ENCODE data around the gene SUCLG2. TPM values are rescaled to one million over a fixed set of nuclear protein-coding genes. Genes with fewer than 3 reads are reported as not detected.

The SUCLG2 gene
- polyA plus RNA-seq, 1 donor (not counting 4 experiments of a cell fraction or from before 2014, with no cell fraction given): 26.7 TPM

GRCh38 chr3:67619991-67620390 is 34.4 kb downstream of the SUCLG2 start:
- Histone ChIP-seq H3K4me2 (ENCODE audit: control insufficient read depth, extremely low read depth, insufficient read depth, low read depth, low read length) (no peak overlapping the region), H3K9me1 (ENCODE audit: control insufficient read depth, extremely low read depth, insufficient read depth, low read length) (no peaks in the 10 kb centered on the region), H3K79me2 (ENCODE audit: control insufficient read depth, insufficient read depth, low read length) (peaks cover 2% of the 10 kb centered on the region), H3K27me3 (ENCODE audit: control insufficient read depth, extremely low read depth, insufficient read depth, low read length) (no peaks in the 10 kb centered on the region), H3K36me3 (ENCODE audit: control insufficient read depth in 2 of 2, extremely low read depth in 1 of 2, insufficient read depth in 2 of 2, low read length in 2 of 2) (peaks cover 0 to 6% of the 10 kb centered on the region in 2 experiments), H2AFZ (ENCODE audit: control insufficient read depth, low read length) (no peak overlapping the region), H3K9ac (ENCODE audit: control insufficient read depth, extremely low read depth, insufficient read depth, low read length) (no peak overlapping the region), H3K4me3 (ENCODE audit: control insufficient read depth in 2 of 3, extremely low read depth in 1 of 3, insufficient read depth in 2 of 3, low read depth in 1 of 3, low read length in 3 of 3) (no peak overlapping the region), H3K27ac (ENCODE audit: control insufficient read depth, insufficient read depth, low read length) (no peak overlapping the region), H3K4me1 (ENCODE audit: control insufficient read depth, extremely low read depth, insufficient read depth, low read length) (no peaks in the 10 kb centered on the region), H4K20me1 (ENCODE audit: control insufficient read depth, extremely low read depth, insufficient read depth, low read length) (no peaks in the 10 kb centered on the region), H3K9me3 (ENCODE audit: control insufficient read depth, low read depth, low read length) (no peaks in the 10 kb centered on the region)
- FAIRE-seq: no peak
- no peak for TF ChIP-seq EZH2 (IDR thresholded peaks at IDR 0.05; ENCODE audit: low read length)
- TF ChIP-seq, protein P1, sequence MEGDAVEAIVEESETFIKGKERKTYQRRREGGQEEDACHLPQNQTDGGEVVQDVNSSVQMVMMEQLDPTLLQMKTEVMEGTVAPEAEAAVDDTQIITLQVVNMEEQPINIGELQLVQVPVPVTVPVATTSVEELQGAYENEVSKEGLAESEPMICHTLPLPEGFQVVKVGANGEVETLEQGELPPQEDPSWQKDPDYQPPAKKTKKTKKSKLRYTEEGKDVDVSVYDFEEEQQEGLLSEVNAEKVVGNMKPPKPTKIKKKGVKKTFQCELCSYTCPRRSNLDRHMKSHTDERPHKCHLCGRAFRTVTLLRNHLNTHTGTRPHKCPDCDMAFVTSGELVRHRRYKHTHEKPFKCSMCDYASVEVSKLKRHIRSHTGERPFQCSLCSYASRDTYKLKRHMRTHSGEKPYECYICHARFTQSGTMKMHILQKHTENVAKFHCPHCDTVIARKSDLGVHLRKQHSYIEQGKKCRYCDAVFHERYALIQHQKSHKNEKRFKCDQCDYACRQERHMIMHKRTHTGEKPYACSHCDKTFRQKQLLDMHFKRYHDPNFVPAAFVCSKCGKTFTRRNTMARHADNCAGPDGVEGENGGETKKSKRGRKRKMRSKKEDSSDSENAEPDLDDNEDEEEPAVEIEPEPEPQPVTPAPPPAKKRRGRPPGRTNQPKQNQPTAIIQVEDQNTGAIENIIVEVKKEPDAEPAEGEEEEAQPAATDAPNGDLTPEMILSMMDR (optimal IDR thresholded peaks at IDR 0.05 in 1 of 3, IDR thresholded peaks at IDR 0.05 in 1 of 3, conservative IDR thresholded peaks at IDR 0.05 in 1 of 3; ENCODE audit: extremely low read depth in 1 of 3, insufficient read depth in 2 of 3, low read length in 3 of 3): no peak
- dilution Hi-C loops (cut with MboI; ENCODE audit: extremely low pct_ligation_motif_present, low sequenced_read_pairs): no loop called here
- no peak for DNase-seq (ENCODE audit: low read depth, low spot score)

DNA sequence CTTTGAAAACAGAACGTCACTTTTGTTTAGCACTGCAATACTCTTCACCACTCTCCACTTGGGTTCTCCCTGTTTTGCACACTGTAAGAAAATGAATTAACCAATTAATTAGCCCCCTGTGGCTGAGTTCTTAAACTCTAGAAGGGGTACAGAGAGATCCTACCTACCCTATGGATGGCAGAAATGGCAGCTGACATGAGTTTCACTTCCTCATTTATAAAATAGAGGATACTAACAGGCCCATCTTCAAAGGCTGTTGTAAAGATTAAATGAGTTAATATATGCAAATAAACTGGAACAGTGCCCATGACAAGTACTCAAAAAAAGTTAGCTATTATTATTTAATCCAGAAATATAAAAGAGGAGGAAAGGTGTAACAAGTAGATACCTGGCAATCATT is 36.9 kb downstream of the SUCLG2 start:
- H2AFZ ChIP-seq (ENCODE audit: control insufficient read depth, low read length): no peak overlapping the region
- no peaks in the 10 kb centered on the region for H4K20me1 ChIP-seq (ENCODE audit: control insufficient read depth, extremely low read depth, insufficient read depth, low read length)
- dilution Hi-C loops (cut with MboI; ENCODE audit: extremely low pct_ligation_motif_present, low sequenced_read_pairs): no loop called here
- H3K36me3 ChIP-seq (ENCODE audit: control insufficient read depth in 2 of 2, extremely low read depth in 1 of 2, insufficient read depth in 2 of 2, low read length in 2 of 2): peaks cover 0 to 6% of the 10 kb centered on the region in 2 experiments
- no peak overlapping the region for H3K9ac ChIP-seq (ENCODE audit: control insufficient read depth, extremely low read depth, insufficient read depth, low read length)
- H3K9me3 ChIP-seq (ENCODE audit: control insufficient read depth, low read depth, low read length): no peaks in the 10 kb centered on the region
- no peak overlapping the region for H3K27ac ChIP-seq (ENCODE audit: control insufficient read depth, insufficient read depth, low read length)
- no peak overlapping the region for H3K4me2 ChIP-seq (ENCODE audit: control insufficient read depth, extremely low read depth, insufficient read depth, low read depth, low read length)
- no peaks in the 10 kb centered on the region for H3K9me1 ChIP-seq (ENCODE audit: control insufficient read depth, extremely low read depth, insufficient read depth, low read length)
- no peaks in the 10 kb centered on the region for H3K27me3 ChIP-seq (ENCODE audit: control insufficient read depth, extremely low read depth, insufficient read depth, low read length)
- TF ChIP-seq, protein P1 (optimal IDR thresholded peaks at IDR 0.05 in 1 of 3, IDR thresholded peaks at IDR 0.05 in 1 of 3, conservative IDR thresholded peaks at IDR 0.05 in 1 of 3; ENCODE audit: extremely low read depth in 1 of 3, insufficient read depth in 2 of 3, low read length in 3 of 3): no peak
- H3K79me2 ChIP-seq (ENCODE audit: control insufficient read depth, insufficient read depth, low read length): peaks cover 3% of the 10 kb centered on the region
- no peak overlapping the region for H3K4me3 ChIP-seq (ENCODE audit: control insufficient read depth in 2 of 3, extremely low read depth in 1 of 3, insufficient read depth in 2 of 3, low read depth in 1 of 3, low read length in 3 of 3)
- no peaks in the 10 kb centered on the region for H3K4me1 ChIP-seq (ENCODE audit: control insufficient read depth, extremely low read depth, insufficient read depth, low read length)
- FAIRE-seq (no peak), DNase-seq (ENCODE audit: low read depth, low spot score) (no peak)
